Measurements from ENCODE around the gene MEIS3.
A peak's percentile ranks its signal among the peaks of the same experiment; 100 is the strongest.

MEIS3 gene

GRCh38 chr19:47435883-47436417 lies 16.6 kb upstream of the MEIS3 start:
- no peak for DNase-seq (ENCODE audit: low read depth)

DNA sequence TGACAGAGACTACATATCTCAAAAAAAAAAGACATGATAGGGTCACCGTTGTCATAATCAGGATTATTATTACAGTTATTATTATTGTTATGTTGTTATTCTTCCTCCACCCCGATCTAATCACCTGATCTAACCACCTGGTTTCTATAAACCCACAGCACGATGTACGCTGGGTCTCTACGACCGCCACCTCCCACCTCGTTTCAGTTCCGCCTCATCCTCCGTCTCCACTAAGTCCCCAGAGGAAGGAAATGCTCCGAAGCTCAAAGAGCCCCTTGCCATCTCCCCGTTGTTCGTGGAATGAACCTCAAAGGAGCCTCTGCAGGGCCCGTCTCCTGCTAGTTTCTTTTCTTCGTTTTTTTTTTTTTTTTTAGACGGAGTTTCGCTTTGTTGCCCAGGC lies 15.9 kb upstream of the MEIS3 start:
- no peak for DNase-seq (ENCODE audit: low read depth)

DNA sequence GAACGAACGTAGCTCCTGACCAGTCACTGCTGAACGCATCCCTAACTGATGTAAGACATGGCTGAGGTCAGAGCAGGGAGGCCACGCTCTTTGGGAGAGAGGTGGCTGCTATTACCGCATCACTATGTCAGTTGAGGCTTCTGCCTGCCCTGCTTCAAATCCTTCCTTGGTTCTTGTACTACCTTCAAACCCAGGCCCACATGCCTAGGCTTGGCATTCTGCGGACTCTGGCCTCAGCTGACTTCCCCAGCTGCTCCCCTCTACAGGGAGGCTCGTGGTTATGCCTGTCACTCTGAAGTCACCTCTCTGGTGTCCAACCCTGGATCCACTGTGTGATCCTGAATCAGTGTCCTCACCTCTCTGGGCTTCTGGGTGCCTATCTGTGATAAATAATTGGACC lies 14.8 kb upstream of the MEIS3 start:
- no peak for DNase-seq (ENCODE audit: low read depth)

GRCh38 chr19:47433121-47433520 lies 13.8 kb upstream of the MEIS3 start:
- DNase-seq (ENCODE audit: low read depth), result no peak

- no peak for DNase-seq (ENCODE audit: low read depth)
Observed at GRCh38 chr19:47432499-47432898, 13.2 kb upstream of the MEIS3 start.

DNA sequence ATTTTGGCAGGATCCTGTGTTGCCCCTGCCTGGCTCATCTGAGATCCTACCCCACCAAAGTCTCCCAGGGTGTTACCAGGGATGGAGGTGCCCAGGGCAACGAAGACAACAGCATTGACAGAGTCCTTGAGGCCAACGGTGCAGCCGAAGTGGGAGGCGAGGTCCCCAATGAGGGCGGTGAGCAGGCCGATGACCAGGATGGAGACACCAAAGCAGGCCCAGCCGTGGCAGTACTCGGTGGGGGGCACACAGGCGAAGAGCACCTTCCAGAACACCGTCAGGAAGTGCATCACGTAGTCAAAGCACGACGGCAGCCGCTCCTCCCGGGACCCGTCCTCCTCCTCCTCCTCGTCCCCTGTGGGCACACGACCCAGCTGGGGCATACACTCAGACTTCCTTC lies 12.8 kb upstream of the MEIS3 start:
- DNase-seq (ENCODE audit: low read depth), result no peak

GRCh38 chr19:47430041-47430802 lies 10.9 kb upstream of the MEIS3 start:
- no peak for DNase-seq (ENCODE audit: low read depth)

DNA sequence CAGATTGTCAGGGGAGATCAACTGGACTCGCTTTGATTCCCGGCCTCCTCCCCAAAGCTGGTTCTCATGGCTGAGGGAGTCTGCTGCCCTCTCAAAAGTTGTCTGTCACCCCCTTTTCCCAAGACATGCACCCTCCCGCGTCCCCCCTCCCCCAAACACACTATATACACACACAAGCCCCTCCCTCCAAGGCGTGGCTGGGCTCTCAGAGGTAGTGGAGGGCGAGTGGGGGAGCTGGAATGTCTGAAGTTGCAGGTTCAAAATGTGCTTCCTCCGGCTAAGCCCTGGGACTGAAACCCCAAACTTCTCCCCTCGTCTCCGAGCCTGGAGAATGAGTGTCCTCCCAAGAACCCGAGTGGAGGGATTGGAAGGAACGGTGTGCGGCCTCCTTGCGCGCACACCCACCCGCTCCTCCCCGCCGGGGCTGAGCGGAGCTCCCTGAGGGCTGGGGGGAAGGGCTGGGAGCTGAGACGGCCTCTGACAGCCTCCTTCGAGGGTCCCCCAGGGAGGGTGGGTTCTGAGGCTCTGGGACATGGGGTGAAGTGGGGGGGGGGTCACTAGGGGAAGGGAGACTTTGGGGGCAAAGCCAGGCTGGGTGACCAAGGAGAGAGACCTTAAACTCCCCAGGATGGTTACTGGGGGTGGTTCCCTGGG lies 9.9 kb upstream of the MEIS3 start:
- no peak for DNase-seq (ENCODE audit: low read depth)

DNA sequence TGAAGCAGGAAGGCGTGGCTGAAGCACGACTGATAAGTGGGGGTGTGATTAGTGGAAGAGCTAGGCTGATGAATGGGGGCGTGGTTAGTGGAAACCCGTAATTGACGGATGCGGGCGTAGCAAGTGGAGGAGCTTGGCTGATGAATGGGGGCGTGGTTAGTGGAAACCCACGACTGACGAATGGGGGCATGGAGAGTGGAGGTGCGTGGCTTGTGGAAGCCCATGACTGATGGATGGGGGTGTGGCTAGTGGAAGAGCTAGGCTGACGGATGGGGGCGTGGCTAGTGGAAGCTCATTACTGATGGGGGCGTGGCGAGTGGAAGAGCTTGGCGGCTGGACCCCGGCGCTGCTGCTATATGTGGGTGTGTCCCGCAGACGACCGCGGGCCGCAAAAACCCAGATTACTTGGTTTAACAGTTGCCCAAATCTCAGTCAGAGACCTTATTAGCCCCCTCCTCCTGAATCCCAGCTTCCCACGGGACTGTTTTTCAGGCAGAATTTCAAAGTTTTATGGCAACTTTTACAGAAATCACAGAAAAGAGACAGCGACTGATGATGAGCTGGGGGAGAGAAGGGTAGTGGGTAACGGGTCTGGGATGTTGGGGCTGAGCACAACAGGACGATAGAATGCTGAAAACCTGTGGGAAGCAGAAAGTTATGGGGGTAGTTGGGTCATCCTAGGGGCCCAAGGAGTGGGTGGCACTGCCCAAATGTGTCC lies 9.0 kb upstream of the MEIS3 start:
- DNase-seq (ENCODE audit: low read depth), result peak; percentile 95

DNA sequence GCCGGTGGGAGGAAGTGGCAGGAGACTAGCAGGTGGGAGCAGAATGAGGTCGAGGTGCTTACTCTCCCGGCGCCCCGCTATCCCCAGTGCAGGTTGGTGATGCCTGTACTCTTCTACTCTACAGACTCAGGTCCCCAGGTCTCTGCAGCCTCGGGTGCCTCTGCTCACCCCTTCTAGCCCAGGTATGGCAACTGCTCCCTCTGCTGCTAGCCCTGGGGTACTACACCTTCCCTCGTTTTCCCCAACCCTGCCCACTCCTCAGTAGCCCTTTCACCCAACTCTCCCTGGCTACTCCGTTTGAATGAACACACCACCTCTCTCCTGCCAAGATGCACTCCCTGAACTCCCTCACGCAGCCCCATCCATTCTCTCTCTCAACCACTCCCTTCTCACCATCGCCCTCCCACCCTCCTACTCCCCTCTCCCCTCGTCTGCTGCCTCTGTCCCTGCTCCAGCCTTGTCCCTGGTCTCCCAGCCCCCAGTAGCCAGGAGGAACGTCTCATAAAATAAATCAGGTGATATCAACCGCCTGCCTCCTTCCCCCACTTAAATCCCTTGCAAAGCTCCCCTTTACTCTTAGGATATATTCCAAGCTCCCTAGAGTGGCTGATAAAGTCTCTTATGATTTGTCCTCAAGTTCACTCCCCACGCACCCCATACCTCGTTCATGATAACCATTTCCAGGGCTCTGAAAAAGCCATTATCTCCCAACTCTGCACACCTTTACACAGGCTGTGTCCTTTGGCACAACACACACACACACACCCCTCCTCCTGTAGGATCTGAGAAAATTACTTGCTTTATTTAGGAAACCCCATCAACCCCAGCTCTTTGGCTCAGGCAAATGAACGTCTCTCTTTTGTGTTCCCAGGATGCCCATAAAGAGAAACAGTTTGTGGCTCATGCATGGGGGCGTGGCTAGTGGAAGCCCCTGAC lies 8.2 kb upstream of the MEIS3 start:
- no peak for DNase-seq (ENCODE audit: low read depth)

DNA sequence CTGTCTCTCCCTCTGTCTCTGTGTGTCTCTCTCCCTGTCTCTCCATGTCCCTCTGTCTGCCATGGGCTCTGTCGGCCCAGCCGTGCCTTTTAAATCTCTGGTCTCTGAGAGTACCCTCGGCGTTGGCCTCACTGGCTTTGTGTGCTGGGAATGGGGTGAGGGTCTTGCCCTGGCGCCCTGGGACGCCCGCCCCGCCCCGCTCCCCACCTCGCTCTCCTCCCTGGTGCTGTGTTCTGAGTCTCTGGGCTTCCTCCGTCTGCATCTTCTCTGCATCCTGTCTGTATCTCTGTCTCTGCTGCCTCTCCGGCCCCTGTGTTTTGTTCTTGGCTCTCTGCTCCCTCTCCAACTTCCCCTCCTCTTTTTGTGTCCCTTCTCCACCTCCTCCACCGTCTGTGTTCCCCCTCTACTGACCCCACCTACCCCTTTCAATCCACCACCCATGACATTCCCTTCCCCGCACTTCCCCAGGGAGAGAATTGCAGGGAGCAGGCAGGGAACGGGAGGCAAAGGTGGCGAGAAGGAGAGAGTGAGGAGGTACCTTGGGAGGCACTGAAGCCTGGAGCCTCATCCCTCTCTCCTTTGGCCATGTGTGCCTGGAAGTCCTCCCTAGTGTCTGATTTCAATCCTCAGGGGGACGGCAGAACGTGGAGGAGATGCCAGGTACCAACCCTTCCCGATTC lies 4.0 kb upstream of the MEIS3 start:
- no peak for DNase-seq (ENCODE audit: low read depth)

GRCh38 chr19:47422417-47423163 lies 3.3 kb upstream of the MEIS3 start:
- no peak for DNase-seq (ENCODE audit: low read depth)

- no peak for DNase-seq (ENCODE audit: low read depth)
Observed at GRCh38 chr19:47421844-47422395, 2.6 kb upstream of the MEIS3 start.

DNA sequence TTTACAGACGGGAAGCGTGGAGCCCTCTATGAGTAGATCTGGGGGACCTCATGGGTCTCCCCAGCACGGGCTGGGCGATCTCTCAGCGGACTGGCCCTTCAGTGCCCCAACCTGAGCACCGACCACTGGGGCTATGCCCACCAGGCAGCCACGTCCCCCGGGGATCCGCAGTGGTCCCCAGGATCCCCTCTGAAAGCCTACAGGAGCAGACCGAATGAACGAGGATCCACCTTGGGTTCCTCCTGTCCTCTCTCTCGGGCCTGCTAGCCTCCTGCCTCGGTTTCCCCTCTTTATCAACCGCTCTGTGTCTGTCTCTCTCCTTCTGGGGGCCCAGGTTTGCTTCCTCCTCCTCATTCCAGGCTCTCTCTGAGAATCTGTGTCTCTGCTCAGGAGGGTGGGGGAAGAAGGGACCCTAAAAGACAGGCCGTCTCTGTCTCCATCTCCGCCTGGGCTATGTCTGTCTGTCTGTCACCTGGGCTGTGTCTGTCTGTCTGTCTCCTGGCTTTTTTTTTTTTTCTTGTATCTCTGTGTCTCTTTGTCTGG lies 2.0 kb upstream of the MEIS3 start:
- no peak for DNase-seq (ENCODE audit: low read depth)

DNA sequence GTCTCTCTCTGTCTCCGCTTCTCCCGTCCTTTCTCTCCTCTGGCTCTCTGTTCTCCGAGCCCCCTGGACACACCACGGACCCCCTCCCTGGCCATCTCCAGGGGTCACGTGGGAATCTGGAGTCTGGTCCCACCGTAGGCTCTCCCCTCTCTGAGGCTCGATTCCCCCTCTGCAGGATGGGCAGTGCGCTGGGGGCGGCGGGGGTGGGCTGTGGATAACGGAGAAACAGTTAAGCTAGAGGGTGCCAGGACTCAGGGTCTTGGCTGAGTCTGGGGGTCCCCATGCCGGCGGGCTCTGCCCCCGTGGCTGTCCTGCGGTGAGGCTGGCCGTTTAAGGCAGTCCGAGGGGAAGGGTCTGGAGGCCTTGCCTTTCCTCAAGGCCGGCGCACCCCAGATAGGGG lies 462 bp upstream of the MEIS3 start:
- no peak for DNase-seq (ENCODE audit: low read depth)

DNA sequence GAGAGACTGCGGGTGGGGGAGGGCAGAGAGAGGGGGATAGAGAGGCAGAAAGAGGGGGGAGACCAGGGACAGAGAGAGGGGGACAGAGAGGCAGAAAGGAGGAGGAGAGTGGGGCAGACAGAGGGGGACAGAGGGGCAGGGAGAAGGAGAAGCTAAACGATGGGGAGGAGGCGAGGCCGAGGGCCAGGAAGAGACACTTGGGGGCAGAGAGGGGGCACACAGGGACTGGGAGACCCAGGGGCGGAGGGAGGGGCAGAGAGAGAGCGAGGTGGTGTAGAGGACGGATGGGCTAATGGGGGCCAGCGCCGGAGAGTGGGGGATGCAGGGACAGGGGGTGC lies 666 bp downstream of the MEIS3 start:
- DNase-seq (ENCODE audit: low read depth), result no peak

DNA sequence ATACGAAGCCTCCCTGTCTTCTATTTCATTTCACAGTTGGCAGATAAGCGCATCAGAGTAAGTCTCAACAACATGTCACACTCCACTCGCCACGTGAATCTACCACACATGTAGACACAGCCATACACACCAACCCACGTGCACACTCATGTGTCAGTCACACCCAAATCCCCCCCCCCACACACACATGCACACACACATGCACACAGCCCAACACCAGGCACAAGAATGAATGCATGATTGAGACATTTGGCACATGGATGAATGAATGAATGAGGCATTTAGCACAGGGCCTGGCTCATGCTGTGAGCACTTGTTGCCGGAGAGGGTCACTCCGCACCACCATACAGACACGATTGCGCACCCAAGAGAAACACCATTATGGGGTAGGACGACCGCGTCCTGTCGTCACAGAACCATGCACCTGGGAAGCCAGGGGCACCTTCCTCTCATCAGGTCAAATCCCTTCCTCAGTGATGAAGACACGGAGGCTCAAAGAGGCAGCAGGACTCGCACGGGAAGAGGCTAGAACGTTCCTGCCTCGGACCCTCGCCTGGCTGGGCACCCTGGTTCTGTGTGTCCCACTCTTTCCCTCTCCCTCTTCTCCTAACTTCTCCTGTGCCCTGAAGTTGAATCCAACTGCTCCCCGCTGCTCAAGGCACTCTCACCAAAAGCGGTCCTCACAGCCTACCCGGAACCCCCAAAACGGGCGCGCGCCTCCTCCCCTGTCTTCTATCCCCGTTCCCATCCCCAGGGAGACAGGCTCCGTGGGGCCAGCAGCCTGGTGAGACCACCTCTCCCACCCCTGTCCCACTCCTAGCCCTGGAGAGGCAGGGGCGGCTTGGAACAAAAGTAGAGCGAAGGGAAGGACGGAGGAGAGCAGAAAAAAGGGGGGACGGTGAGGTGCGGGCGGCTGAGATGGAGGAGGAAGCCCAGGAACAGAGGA lies 1.3 kb downstream of the MEIS3 start:
- DNase-seq (ENCODE audit: low read depth), result no peak

GRCh38 chr19:47417107-47417745 lies 2.1 kb downstream of the MEIS3 start:
- no peak for DNase-seq (ENCODE audit: low read depth)

GRCh38 chr19:47416643-47416985 lies 2.7 kb downstream of the MEIS3 start:
- no peak for DNase-seq (ENCODE audit: low read depth)

Measured in non-pigmented ciliary epithelial cell (primary cell).